ENCODE measurements around the gene GSN.

DNA sequence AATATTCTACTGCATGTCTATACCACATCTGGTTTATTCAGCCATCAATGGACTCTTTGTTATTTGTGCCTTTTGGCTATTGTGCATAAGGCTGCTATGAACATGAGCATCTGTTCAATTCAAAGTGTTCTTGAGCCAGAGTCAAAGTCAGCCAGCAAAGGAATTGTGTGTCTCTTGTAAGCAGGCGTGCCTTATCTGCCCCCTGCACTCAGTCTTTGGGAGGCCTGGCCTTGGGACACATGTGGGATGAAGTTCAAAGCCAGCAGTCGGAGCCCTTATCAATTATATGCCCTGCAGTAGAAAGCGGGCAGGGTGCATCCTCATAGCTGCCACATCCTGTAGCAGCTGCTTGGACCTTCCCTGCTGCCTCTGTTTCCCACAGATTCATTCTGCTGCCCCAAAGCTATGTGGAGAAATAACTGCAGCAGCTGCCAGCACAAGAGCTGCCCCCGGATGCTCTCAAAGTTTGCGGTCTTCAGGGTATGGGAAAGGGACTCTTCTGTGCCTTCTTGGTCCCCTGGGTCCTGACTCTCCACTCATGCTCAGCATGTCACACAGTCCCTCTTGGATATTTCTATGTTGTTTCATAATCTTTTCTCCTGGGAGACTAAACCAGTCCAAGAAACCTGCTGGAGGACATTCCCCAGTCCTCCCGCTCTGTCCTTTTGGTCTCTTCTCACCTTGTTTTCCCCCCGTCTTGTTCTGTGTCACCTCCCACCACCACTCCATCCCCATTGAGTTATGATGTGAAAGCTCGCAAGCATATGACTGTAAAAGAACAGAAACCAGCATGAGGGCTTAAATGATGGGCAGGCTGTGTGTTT is 66.2 kb downstream of the GSN start:
- TF ChIP-seq, protein P1, sequence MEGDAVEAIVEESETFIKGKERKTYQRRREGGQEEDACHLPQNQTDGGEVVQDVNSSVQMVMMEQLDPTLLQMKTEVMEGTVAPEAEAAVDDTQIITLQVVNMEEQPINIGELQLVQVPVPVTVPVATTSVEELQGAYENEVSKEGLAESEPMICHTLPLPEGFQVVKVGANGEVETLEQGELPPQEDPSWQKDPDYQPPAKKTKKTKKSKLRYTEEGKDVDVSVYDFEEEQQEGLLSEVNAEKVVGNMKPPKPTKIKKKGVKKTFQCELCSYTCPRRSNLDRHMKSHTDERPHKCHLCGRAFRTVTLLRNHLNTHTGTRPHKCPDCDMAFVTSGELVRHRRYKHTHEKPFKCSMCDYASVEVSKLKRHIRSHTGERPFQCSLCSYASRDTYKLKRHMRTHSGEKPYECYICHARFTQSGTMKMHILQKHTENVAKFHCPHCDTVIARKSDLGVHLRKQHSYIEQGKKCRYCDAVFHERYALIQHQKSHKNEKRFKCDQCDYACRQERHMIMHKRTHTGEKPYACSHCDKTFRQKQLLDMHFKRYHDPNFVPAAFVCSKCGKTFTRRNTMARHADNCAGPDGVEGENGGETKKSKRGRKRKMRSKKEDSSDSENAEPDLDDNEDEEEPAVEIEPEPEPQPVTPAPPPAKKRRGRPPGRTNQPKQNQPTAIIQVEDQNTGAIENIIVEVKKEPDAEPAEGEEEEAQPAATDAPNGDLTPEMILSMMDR (conservative IDR thresholded peaks at IDR 0.05 in 1 of 2, IDR thresholded peaks at IDR 0.05 in 1 of 2; ENCODE audit: extremely low read depth in 1 of 2, insufficient read depth in 1 of 2, low read depth in 1 of 2, low read length in 2 of 2) = no peak
- TF ChIP-seq EZH2 (IDR thresholded peaks at IDR 0.05; ENCODE audit: borderline replicate concordance, low read length) = no peak
